ENCODE measurements around the gene OR6C3.
"Not testable (repeated sequence)": the region's sequence is repeated elsewhere in the genome, so short reads cannot be mapped to it uniquely, and the experiment has no call there.

The OR6C3 gene

GRCh38 chr12:55330446-55330845, at the start of gene OR6C3:
Gene OR6C3 (plus strand): TSS chr12:55330746. CDS start chr12:55331701, 955 bp downstream.
- no peak for DNase-seq

GRCh38 chr12:55280991-55281390, 49.6 kb upstream of the OR6C3 start:
- DNase-seq = peak; percentile 0

GRCh38 chr12:55289999-55290398, 40.5 kb upstream of the OR6C3 start:
- DNase-seq = no peak

- DNase-seq = no peak
Observed at GRCh38 chr12:55296469-55296868, 34.1 kb upstream of the OR6C3 start, which contains the start of gene OR6C6. Gene OR6C6 (minus strand): TSS chr12:55296569. CDS start chr12:55295232, 1,337 bp downstream.

GRCh38 chr12:55314043-55314442, 16.5 kb upstream of the OR6C3 start, which contains the start of gene OR6C1:
Gene OR6C1 (plus strand): TSS chr12:55314343. CDS start chr12:55320600, 6,257 bp downstream.
- no peak for DNase-seq

- no peak for DNase-seq
Observed at GRCh38 chr12:55320201-55320600, 10.3 kb upstream of the OR6C3 start.

GRCh38 chr12:55325801-55326200, 4.7 kb upstream of the OR6C3 start:
- not testable (repeated sequence) for DNase-seq

GRCh38 chr12:55336002-55336401, 5.5 kb downstream of the OR6C3 start:
- DNase-seq = no peak

- DNase-seq = not testable (repeated sequence)
Observed at GRCh38 chr12:55355338-55355737, 24.8 kb downstream of the OR6C3 start.

- no peak for DNase-seq
Observed at GRCh38 chr12:55362675-55363074, 32.1 kb downstream of the OR6C3 start, which contains the start of gene OR6C75. Gene OR6C75 (plus strand): TSS chr12:55362975. CDS start chr12:55365111, 2,136 bp downstream.

- DNase-seq = no peak
Observed at GRCh38 chr12:55365086-55365485, 34.5 kb downstream of the OR6C3 start.

GRCh38 chr12:55372521-55372920, 42.0 kb downstream of the OR6C3 start:
- no peak for DNase-seq
